ENCODE measurements around the gene NLRP6.

Gene NLRP6

GRCh38 chr11:292211-293121 lies 14.3 kb downstream of the NLRP6 start:
- FAIRE-seq = no peak

DNA sequence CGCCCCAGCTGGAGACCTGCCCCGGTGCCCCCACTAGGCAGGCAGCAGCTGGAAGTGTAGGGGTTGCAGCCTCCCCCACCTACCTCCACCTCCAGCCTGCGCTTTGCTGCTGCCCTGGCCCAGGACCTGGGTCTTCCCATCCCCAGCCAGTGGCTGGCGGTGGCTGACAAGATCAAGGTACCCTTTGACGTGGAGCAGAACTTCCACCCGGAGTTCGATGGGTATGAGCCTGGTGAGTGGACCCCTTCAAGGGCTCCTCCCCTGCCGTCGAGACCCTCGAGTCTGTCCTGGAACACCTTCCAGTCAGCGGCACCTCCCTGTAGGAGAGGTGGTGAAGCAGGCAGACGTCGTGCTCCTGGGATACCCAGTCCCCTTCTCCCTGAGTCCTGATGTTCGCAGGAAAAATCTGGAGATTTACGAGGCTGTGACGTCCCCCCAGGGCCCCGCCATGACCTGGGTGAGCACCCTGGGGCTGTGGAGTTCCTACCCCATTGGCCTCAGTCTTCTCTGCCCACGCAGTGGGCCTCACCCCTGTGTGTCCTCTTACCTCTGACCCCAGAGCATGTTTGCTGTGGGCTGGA lies 15.2 kb downstream of the NLRP6 start:
- no peak for FAIRE-seq
- DNase-seq (ENCODE audit: insufficient read length, low spot score) = no peak

More at GRCh38 chr11:292211-293121, 14.3 kb downstream of the NLRP6 start:
- no peak for DNase-seq (ENCODE audit: insufficient read length, low spot score)

DNA sequence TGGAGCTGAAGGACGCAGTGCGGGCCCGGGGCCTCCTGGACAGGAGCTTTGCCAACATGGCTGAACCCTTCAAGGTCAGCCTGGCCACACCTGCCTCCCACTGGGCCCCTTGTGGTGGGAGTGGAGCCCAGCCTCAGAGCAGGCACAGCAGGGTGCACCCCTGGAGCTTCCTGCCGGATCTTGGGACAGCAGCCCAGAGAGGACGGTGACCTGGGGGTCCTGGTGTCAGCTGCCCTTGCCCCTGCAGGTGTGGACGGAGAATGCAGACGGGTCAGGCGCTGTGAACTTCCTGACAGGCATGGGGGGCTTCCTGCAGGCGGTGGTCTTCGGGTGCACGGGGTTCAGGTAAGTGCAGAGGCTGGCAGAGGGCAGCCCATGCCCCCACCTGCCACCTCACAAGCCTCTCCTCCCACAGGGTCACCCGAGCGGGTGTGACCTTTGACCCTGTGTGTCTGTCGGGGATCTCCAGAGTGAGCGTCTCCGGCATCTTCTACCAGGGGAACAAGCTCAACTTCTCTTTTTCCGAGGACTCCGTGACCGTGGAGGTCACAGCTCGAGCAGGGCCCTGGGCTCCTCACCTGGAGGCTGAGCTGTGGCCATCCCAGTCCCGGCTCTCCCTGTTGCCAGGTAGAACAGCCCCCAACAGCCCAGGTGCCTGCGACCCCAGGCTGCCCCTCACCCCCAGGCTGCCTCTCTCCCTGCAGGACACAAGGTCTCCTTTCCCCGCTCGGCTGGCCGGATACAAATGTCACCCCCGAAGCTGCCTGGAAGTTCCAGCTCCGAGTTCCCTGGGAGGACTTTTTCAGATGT lies 15.8 kb downstream of the NLRP6 start:
- FAIRE-seq (no peak), DNase-seq (ENCODE audit: insufficient read length, low spot score) (no peak)

GRCh38 chr11:294780-295179 lies 16.6 kb downstream of the NLRP6 start:
- FAIRE-seq (no peak), DNase-seq (ENCODE audit: insufficient read length, low spot score) (no peak)

- FAIRE-seq = no peak
- no peak for DNase-seq (ENCODE audit: insufficient read length, low spot score)
Measured at GRCh38 chr11:295351-296170, 17.4 kb downstream of the NLRP6 start.

- no peak for FAIRE-seq
- DNase-seq (ENCODE audit: insufficient read length, low spot score) = no peak
Measured at GRCh38 chr11:296171-297050, 18.2 kb downstream of the NLRP6 start.

DNA sequence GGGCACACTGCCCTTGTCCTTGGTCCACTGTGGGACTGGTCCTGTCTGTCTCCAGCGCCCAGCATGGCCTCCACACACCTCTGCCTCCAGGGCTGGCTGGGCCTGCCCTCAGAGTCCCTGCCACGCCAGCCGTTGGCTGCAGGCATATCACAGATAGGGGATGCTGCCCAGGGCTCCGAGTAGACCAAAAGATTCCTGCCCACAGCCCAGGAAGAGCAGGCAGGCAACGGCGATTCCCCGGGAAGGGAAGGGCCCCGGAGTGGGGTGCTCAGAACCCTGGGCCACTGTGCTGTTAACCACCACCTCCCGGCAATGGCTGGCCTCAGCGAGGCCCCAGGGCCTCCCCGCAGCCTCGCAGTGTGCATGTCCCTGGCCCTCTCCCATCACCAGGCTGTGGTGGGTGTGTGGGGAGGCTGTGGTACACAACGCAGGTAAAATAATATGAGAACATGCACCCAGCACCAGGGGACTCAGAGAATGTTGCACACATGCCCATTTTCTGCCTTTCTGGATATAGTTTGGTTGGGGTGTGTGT lies 18.9 kb downstream of the NLRP6 start:
- DNase-seq (ENCODE audit: insufficient read length, low spot score) (no peak), FAIRE-seq (no peak)

- no peak for FAIRE-seq
- DNase-seq (ENCODE audit: insufficient read length, low spot score) = no peak
Measured at GRCh38 chr11:297586-298405, 19.6 kb downstream of the NLRP6 start.

- FAIRE-seq = no peak
- DNase-seq (ENCODE audit: insufficient read length, low spot score) = no peak
Measured at GRCh38 chr11:298406-299065, 20.3 kb downstream of the NLRP6 start.

GRCh38 chr11:299081-299891 lies 21.1 kb downstream of the NLRP6 start, which contains the start of gene IFITM5:
TSS of gene IFITM5 (minus strand) at chr11:299526. CDS start at chr11:299490, 36 bp downstream.
- no peak for FAIRE-seq
- no peak for DNase-seq (ENCODE audit: insufficient read length, low spot score)

DNA sequence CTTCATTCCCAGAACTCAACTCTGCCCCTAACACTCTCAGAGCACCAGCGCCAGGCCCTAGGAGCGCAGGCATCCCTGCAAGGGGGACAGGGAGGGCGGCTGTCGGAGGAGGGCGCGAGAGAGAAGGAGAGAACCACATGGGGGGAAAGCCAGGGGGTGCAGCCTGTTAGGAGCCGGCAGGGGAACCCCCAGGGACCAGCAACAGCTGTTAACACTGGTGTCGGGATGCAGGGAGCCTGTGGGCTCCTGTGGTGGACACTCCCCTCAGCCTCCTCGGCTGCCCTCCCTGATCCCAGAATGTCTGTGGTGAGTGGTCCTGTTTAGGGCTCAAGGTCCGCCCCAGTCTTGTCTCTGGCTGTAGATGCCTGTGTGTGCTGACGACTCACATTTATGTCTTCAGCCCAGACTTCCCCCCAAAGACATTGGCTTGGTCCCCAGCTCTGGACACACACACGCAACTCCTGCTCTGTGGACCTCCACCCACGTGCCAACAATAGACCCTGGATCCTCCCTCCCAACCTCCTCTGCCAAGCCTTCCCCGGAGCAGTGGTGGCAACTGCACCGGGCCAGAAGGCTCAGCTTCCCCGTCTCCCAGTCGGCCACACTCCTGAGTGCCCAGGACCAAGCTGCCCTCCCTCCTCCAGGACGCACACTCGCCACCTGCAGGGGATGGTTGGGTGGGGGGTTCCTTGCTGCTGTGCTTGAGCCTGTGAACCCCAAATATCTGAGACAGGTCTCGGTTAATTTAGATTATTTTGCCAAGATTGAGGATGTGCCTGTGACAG lies 21.9 kb downstream of the NLRP6 start:
- FAIRE-seq = no peak
- no peak for DNase-seq (ENCODE audit: insufficient read length, low spot score)

DNA sequence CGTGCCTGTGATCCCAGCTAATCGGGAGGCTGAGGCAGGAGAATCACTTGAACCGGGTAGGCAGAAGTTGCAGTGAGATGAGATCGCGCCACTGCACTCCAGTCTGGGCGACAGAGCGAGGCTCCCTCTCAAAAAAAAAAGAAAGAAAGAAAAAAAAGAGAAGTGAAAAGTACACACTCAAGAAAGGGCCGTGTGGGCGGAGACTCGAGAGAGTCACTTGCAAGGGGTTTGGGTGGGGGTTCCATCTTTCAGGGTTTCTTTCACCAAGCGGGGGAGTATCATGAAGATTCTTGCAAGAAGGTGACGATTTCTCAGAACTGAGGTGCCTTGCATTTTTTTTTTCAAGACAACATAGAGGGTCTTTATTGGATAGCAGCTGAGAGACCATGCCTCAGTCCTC lies 25.2 kb downstream of the NLRP6 start:
- no peak for DNase-seq (ENCODE audit: insufficient read length, low spot score)
- FAIRE-seq = no peak

- FAIRE-seq = no peak
Measured at GRCh38 chr11:304061-304506, 25.9 kb downstream of the NLRP6 start.

GRCh38 chr11:304915-305843 lies 27.0 kb downstream of the NLRP6 start:
- FAIRE-seq = no peak
- DNase-seq (ENCODE audit: insufficient read length, low spot score) = peak; percentile 74

More at GRCh38 chr11:304061-304506, 25.9 kb downstream of the NLRP6 start:
- no peak for DNase-seq (ENCODE audit: insufficient read length, low spot score)

- DNase-seq (ENCODE audit: insufficient read length, low spot score) (no peak), FAIRE-seq (no peak)
Measured at GRCh38 chr11:305844-306211, 27.6 kb downstream of the NLRP6 start.
